Stimulated activated CD4-positive, alpha-beta T cell treated with anti-CD3 and anti-CD28 coated beads, Interleukin-2, amount 100 ng/mL, for 4 hours (primary cell): Measurements from ENCODE around the gene NKAIN2.
"Not testable (repeated sequence)": the region's sequence is repeated elsewhere in the genome, so short reads cannot be mapped to it uniquely, and the experiment has no call there.

ENCODE experiments used
- DNase-seq: peaks from one replicate; pipeline ENCODE4 v3.0.0-alpha.2; 2020; ENCODE audit warnings: low read depth

Gene NKAIN2

DNA sequence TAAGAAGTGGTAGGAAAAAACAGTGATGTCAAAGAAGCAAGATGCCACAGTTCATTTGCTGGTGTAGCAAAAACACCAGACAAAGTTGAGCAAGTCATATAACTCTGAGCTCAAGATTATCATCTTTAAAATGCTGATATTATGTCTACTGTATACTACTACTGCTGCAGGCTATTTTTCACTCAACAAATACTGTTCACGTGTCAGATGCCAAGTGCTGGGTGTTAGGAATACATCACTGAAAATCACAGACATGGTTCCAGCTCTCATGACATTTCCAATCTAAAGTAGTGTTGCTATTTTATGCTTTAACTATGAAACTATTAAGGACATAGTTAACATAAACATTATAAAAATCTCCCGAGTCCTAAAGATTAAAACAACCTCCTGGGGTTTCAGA, 163.0 kb downstream of the NKAIN2 start:
- DNase-seq, result no peak

DNA sequence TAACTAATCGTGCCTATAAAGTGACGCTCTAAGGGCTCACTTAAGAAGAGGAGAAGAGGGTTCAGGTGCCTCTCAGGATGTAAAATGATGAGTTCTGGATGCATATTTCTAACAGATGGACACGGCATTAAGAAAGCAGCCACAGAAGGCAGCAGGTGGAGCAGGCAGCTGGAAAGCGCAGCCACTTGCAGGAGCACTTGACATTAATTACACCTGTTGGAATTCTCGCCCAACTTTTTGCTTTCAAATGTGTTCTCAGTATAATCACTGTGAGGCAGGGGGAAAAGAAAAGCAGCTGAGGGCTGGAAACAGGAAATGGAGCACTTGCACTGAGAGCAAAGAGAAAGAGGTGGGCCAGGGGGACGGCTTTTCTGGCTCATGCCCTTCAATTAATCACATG, 164.2 kb downstream of the NKAIN2 start:
- DNase-seq, result no peak

DNA sequence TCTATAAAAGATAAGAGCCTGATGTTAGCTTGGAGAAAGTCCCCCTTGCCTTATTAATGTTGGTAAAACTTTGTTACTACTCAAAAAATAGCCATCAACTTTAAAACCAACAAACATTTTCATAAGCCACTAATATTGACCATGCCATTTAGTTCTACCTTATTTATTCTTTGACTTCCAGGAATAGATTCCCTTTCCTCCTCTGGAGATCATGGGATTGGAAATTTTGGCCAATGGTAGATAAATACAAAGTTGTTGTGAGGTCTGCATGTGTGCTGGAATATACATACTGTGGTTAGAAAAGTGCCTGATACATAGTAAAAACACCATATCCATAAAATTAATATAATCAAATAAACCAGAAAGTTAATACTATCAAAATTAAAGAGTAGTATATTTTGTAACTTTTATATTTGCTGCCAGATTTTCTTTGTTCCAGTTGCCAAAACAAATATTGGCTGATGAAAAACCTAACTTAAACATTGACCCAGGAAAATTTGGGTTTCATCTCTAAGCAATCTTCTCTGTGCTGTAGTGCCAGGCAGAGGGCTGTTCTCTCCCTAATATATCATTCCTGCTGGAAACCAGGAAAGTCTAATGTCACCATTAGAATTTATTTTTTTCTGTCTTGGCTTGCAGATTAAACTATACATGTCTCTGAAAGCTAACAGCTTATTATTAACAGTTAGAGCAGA, 169.1 kb downstream of the NKAIN2 start:
- DNase-seq, result no peak

DNA sequence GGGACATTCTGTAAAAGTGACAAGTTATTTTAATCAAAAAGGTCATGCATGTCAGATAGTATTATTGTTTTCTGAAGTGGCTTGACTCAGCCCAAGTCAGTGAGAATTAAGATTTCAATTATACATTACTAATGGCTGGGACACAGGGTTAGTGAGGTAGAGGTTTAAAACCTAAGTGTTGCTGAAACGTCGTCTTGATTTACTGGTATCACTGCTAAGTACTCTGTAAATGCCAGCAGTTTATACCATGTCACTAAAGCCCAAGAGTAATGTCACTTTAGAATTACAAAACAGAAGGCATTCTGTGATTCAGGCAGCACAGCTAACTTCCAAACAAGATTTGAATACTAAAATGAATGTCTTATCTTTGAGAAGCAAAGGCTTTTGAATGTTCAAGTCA, 176.6 kb downstream of the NKAIN2 start:
- DNase-seq, result no peak

DNA sequence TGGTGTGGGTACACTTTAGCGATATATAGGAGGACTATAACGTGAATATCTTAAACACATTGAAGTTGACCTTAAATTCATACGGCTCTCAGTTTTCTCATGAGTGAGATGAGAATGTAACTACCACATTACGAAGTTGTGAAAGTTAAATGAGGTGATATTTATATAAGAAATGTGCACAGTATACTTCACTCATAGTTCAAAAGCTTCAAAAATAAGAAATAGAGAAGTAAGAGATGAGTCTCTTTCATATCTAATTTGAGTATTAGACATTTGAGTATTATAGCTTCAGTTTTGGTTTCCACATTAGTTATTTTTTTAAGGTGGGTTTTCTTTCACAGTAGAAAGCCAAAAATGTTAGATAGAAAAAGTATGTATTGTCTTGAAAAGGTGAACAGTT, 183.3 kb downstream of the NKAIN2 start:
- no peak for DNase-seq

DNA sequence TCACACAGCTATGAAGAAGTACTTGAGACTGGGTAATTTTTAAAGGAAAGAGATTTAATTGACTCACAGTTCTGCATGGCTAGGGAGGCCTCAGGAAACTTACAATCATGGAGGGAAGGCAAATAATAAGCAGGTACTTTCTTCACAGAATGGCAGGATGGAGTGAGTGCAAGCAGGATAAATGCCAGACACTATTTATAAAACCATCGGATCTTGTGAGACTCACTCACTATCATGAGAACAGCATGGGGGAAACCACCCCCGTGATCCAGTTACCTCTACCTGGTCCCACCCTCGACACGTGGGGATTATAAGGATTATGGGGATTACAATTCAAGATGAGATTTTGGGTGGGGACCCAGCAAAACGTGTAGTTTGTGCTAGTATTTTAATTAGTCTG, 186.3 kb downstream of the NKAIN2 start:
- DNase-seq, result not testable (repeated sequence)

DNA sequence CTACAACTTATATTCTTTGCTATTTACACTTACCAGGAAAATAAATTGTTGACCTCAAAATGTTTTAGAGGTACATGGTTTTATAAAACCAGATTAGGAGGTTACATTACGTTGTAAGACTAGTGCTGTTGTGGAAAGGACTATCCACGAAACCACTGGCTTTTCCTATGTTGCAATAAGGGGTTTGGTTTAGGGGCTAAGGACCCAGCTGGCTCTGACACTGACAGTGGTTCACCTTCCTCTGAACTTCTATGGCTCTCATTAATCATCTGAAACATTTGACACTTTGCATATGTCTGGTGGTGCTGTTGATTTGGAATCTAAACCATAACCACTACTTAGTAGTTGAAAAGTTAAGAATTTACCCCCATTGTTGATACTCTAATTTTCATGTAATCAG, 186.7 kb downstream of the NKAIN2 start:
- DNase-seq, result no peak

DNA sequence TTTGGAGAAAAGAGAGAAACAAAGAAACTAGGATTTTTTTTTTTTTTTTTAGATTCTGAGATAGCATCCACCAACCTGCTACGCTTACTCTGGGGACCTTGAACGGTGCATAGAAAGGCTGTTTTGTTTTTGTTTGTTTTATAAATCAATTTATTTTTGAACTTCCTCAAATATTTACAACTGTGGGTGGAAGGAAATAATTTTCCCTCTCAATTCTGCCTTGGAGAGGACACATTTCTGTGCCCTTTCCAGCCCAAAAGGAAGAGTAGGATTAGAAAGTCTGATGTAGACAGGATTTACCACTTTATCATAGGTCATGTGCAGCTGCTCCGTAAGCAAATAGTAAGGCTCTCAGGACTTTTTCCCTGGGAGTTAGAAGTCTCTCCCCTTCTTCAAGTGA, 190.5 kb downstream of the NKAIN2 start:
- DNase-seq, result no peak

DNA sequence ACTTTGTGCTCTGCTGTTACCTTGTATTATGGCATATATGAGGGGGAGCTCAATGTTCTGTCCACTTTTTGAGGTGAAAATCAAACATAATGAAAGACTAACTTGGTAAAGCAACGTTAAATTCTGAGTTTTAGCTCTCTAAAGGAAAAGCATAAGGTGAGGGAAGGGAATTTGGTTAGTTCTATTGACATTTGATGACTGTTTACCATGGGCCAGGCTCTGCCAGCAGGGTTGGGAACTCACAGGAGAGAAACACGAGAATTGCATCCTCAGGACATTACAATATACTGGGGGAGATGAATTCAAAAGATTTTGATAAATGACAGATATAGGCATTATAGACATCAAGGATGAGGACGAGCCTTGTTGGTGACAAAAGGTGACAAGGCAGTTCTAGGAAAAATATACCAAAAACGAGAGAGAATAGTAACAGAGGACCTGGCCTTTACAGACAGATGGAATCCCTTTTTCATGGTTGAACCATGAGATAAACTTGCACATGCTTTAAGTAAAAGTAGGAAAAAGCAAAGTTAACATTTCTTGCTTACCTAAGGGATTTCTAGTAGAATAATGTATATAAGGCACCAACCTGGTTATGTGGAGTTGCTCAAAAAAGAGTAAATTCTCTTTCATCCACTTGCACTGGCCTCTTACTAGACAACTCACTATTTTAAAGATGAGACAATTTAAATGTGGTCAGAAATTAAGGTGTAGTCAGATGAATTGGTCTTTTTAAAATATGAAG, 191.4 kb downstream of the NKAIN2 start:
- no peak for DNase-seq

DNA sequence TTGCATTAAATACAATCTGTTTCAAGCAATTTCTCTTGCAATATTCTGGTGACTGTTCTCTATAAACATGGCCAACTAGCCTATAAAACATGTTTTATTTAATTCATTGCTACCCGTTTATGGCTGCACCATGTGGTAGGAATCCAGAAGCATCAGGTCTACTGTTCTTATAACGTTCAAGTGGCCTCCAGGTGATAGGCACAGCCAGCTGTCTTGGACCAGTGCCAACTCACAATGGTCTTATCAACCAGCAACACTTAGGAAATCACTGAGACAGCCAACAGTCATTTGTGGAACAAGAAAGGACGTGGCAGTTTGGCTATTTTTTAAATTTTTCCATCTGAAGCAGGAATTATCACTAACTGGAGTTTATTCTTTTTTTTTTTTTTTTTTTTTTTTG, 193.6 kb downstream of the NKAIN2 start:
- no peak for DNase-seq

DNA sequence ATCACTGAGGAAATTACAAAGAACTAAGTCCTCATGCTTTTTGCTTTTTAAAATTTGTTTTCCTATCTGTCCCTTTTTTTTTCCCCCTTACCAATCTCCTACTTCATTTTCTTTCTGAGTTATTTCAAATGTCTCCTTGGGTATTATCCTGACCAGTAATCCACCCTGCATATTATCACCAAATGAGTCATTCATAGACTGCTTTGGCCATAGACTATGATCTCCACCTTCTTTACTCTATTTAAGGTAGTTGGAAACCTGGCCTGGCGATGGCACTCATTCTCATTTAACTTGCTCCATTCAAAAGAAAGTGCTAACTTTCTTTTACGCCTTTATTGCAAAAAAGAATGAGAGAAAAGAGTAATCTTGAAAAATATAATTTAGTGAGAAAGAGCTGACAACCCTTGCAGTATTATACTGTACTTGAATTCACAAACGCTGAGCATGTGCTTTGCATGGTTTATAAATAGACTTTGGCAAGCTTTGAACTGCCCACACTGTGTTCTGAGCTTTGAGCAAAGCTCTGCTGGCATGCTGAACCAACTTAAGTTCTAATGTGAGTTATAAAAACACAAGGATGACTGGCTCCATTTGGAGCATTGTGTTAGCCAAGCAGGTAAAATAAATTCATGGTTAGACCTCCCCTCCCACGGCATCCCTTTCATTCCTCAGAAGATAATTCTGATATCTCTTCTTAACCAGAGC, 198.9 kb downstream of the NKAIN2 start:
- no peak for DNase-seq

DNA sequence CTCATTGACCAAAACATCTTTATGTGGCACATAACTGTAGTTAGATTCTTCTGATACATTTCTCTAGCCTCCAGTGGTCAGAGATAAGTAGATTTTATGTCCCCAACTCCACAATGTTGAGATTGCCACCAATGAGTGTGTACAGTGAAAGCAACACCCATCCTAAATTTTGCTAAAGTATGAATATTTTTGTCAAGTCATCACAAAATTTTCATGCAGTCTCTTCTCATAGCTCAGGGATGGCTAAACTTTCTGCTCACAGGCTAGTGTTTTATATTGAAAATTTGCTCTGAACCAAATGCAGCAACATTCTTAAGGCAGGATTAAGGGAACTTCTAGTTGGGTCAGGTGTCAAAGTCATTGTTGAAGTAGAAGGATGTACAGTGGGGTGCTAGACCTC, 203.6 kb downstream of the NKAIN2 start:
- no peak for DNase-seq

DNA sequence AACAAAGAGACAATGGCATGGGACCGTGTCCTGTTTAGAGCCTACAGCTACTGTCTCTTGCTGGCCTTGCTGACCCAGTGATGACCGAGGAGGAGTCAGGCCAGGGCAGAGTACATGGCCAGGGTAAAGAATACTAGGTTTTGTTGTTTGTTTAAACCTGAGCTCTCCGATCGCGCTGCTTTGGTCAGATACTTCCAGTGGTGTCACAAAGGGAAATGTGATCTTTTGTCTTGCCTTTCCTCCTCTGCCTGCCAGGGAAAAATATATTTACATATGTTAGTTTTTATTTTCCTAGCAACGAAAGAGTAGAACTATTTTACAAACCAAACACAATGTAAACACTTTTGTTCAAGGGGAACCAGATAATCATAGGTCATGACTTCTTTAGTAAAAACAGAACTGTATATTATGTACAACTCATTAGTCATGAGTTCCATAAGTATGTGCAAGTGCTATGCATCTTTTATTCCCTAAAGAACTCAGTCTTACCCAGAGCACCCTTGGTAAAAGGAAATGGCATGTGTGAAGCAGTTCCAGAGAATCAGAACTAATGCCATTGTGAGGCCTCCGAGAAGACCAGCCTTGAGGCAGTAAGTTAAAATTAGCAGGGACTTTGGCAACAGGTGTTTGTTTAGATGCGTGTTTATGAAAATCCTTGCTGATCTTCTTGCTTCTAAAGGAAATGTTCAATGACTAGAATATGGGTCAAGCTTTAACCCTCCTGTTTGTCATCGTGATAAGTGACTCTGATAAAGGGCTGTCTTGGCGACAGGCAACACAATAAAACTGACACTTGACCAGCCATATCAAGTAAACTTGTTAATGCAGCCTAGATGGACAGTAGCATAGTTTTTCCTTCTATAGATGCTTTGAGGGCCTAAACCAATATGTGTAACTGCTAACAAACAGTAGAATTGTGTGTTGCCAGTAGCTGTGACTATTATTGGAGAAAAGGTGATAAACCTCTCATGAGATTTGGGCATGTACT, 204.6 kb downstream of the NKAIN2 start:
- no peak for DNase-seq

DNA sequence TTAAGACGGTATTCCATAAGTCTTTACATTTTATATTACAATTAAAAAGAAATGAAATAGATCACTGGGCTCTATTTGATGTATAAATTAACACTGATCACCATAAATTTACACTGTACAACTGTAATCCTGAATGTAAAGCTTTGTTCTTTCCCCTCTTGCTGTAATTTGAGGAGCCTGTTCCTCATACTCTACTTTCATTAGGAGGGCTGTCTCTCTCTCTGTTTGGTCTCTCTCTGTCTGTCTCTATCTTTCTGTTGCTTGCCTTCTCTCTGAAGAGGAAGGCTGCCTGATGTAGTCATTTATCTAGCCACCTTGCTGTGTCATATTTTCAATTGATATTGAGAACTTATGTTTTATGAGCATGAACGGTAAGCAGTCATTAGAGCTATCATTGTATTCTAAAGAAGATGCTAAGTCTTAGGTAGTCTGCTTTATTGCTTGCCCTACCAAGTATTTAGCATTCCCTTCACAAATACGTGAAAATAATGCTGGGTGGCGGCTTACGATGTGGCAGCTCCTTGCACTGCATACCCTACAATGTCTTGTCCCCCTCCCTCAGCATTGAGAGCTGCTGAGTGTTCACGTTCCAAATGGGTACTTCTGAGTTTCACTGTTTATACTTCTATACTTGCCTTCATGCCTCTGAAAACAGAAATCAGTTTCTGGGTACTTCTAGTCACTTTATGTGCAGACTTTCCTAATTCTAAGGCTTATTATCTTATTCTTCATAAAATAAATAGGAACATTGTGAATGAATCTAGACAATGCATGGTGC, 205.5 kb downstream of the NKAIN2 start:
- no peak for DNase-seq

DNA sequence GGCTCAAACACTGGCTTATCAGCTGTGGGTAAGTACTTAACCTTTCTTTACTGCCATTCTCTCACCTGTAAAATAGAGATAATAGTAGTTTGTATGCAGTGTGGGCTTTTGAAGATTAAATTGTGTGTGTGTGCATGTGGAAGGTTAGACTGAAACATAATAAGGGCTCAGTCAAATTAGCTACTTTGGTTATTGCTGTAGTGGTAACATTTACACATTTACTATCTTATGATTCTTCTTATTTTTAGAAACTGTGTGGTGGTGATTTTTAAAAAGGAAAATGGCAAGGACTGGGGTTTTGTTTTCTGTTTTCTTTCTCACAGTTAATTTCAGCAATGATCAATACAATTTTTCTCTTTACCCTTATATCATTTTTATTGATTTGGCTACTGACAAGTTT, 206.9 kb downstream of the NKAIN2 start:
- DNase-seq, result no peak

DNA sequence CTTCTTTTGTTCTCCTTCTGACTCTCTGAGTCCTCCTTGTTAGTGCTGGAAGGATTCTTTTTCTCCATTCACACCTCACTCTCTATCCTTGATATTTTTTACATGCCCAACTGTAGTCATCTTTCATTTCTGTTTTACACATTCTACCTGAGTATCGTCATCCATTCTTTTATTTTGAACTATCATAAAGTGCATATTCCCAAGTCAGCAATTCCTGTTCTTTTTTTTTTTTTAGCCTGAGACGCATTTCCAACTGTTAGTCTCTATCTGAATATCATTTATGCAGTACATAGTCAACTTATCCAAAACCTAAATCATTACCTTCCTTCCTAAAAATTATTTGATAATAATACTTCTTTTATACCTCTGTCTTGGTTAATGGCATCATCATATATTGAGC, 207.5 kb downstream of the NKAIN2 start:
- DNase-seq, result no peak

DNA sequence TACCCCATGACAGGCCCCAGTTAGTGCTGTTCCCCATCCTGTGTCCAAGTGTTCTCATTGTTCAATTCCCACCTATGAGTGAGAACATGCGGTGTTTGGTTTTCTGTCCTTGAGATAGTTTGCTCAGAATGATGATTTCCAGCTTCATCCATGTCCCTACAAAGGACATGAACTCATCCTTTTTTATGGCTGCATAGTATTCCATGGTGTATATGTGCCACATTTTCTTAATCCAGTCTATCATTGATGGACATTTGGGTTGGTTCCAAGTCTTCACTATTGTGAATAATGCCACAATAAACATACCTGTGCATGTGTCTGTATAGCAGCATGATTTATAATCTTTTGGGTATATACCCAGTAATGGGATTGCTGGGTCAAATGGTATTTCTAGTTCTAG, 218.4 kb downstream of the NKAIN2 start:
- not testable (repeated sequence) for DNase-seq

DNA sequence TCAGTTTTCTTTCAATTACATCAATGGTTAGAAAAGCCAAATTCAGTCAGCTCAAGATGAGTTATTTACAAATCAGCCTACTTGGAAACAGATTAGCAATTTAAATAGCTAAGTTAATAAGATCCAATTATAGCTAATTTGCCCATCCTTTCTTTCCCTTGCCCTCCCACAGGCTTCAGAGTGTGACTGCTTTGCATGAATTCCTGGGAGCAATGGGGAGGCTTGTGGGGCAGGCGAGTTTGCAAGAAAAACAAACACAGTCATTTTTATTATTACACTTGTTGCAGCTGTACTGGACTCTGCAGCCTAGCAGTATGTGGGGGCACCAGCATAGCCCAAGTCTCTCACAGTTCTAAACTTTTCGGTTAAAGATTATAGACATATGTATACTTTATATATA, 219.0 kb downstream of the NKAIN2 start:
- no peak for DNase-seq

DNA sequence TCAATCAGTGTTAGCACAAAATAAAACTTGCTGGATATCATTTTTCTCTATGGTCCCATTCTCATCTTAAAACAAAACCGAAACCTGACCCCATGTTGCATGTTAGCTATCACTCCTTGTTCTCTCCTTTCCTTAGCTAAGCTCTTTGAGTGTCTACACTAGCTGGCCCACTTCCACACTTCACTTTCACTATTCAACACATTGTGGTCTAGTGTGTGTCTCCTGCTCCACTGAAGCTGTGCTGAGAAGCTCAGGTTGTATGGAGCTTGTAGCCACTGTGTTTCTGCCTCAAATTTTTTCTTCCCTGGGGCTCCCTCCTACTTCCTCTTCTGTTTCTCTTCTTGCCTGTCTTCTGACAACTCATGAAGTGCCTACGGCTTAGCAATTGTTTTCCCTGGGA, 223.0 kb downstream of the NKAIN2 start:
- no peak for DNase-seq

DNA sequence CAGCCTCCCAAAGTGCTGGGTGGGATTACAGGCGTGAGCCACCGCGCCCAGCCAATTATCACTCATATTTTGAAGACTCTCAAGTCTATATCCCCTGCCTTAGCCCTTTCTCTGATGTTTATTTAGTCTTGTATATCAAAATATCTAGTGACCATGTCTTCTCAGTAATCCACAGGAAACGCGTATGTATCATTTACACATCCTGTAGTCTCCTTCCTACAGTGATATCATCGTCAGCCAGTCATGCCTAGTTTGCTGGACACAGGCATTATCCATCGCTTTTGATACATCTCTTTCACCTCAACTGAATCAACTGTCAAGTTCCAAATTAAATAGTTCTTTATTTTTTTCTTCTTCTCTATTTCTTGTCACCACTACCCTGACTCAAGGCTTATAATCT, 223.7 kb downstream of the NKAIN2 start:
- no peak for DNase-seq

DNA sequence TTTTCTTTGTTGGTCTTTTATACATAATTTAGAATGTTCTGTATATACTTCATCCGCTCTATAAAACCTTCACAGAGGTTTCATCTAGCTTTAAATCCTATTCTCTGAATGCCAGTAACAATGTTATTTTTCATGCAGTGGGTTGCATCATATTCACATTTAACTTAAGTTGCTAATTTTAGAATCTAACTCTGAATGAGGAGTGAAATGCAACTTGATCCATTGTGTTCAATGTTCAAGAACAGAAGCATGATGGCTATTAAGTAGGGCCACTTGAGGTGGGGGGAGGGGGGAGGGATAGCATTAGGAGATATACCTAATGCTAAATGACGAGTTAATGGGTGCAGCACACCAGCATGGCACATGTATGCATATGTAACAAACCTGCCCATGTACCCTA, 224.5 kb downstream of the NKAIN2 start:
- no peak for DNase-seq
